ELF-1 (cell line): Measurements from ENCODE around the gene TPPP2.

Source experiments
- DNase-seq: peaks from one replicate; pipeline ENCODE4 v3.0.0-alpha.2; 2016; ENCODE audit warnings: low read depth, low spot score

The TPPP2 gene

DNA sequence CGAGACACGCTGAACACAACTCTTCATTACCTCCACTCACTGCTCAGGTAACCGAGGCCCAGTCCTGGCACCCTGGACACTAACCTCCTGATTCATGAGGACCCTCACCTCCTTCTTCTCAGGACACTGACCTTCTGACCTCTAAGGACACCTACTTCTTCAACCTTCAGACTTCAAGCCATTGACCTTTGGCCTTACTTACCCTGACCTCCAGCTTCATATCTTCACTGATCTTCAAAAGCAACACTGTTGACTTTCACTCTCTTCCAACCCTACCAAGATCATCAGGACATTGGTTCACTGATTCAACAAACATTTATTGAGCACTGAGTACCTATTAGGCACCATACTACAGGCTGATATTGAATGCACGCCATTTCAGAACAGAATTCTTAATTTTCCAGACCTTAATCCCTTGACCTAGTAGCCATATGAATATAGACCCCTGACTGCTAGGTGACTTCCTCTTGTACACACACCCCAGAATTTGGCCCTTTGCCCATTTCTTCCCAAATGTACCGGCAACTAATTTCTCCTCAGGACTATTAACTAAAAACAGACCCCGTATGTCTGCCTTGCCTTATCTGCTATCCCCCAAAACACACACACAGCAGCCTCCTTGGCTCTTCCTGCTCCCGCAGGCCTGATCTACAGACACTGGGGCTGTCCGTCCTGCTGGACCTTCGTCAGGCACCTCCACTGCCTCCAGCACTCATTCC lies 45.9 kb downstream of the TPPP2 start:
- DNase-seq, result no peak

DNA sequence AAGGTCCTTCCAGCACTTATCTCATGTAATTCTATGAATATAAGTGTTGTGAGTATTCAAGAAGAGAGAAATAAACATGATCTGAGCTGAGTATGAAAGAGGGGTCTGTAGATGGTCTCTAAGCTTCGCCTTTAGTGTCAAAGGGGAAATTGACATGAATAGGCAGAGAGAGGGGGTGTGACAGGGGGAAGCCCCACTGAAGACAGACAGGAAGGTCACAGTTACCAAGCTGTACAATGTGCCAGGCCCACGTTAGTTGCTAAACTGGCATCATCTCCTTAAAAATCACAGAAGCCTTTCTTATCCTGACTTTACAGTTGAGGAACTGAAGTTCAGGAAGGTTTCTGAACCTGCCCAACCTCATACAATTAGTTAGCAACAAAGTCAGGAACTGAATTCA lies 47.7 kb downstream of the TPPP2 start:
- DNase-seq, result no peak

DNA sequence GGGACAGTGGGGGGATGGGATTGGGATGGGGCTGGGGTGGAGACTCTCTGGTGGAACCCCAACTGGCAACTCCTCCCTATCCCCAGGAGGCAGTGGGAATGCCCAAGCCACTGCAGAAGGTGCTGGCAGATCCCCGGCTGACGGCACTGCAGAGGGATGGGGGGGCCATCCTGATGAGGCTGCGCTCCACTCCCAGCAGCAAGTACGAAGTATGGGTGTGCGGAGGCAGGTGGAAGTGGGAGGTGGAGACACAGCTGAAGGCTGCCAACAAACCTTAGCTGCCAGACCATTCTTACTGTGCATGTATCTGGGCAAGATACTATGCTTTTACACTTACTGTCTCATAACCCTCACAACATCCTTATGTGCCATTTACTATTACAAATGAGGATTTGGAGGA lies 48.3 kb downstream of the TPPP2 start:
- DNase-seq, result no peak

DNA sequence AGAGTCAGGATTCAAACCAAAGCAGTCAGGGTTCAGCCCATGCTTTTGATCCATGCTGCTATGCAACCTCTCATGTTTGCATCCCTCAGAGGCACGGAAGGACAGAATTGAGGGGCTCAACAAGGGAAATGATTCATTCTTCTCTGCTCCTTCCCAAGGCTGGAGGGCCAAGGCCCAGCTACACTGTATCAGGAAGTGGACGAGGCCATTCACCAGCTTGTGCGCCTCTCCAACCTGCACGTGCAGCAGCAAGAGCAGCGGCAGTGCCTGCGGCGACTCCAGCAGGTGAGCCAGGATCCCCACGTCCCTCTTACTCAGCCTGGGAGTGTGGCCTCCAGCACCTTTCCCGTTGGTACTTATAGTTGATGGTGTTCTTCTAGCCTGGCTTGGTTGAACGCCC lies 48.7 kb downstream of the TPPP2 start:
- DNase-seq, result no peak

DNA sequence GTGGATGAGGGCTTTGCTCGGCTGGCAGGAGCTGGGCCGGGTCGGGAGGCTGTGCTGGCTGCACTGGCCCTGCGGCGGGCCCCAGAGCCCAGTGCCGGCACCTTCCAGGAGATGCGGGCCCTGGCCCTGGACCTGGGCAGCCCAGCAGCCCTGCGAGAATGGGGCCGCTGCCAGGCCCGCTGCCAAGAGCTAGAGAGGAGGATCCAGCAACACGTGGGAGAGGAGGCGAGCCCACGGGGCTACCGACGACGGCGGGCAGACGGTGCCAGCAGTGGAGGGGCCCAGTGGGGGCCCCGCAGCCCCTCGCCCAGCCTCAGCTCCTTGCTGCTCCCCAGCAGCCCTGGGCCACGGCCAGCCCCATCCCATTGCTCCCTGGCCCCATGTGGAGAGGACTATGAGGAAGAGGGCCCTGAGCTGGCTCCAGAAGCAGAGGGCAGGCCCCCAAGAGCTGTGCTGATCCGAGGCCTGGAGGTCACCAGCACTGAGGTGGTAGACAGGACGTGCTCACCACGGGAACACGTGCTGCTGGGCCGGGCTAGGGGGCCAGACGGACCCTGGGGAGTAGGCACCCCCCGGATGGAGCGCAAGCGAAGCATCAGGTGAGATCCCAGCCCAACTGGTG lies 51.6 kb downstream of the TPPP2 start:
- DNase-seq, result no peak
